Fibroblast of skin of right quadriceps (primary cell): ENCODE data around the gene ANKRD28.
A peak's percentile ranks its signal among the peaks of the same experiment; 100 is the strongest.
"Not testable (repeated sequence)": the region's sequence is repeated elsewhere in the genome, so short reads cannot be mapped to it uniquely, and the experiment has no call there.

ENCODE experiments used
- DNase-seq: peaks from one replicate; pipeline ENCODE4 v3.0.0-alpha.2; 2013

Gene ANKRD28

DNA sequence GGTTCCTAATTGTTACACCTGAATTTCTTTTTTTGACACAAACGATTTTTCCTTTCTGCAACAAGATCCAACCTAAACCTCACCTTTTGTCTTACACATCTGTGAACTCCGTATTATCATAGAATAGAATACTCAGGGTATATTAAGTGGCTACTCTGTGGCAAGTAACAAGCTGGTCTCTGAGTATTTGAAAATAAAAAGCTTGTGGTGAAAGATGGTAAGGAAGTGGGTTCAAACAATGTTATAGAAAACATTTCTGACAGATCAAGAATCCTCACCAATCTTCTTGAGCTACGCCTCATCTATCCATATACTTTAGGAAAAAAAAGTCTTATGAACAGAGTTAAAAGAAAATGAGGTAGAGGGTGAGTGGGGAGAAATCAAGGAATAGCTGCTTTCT lies 3.5 kb upstream of the ANKRD28 start:
- no peak for DNase-seq

GRCh38 chr3:15800780-15801179 lies 3.0 kb upstream of the ANKRD28 start:
- DNase-seq, result no peak

- no peak for DNase-seq
These were observed 2.5 kb upstream of the ANKRD28 start for GRCh38 chr3:15800327-15800726.

DNA sequence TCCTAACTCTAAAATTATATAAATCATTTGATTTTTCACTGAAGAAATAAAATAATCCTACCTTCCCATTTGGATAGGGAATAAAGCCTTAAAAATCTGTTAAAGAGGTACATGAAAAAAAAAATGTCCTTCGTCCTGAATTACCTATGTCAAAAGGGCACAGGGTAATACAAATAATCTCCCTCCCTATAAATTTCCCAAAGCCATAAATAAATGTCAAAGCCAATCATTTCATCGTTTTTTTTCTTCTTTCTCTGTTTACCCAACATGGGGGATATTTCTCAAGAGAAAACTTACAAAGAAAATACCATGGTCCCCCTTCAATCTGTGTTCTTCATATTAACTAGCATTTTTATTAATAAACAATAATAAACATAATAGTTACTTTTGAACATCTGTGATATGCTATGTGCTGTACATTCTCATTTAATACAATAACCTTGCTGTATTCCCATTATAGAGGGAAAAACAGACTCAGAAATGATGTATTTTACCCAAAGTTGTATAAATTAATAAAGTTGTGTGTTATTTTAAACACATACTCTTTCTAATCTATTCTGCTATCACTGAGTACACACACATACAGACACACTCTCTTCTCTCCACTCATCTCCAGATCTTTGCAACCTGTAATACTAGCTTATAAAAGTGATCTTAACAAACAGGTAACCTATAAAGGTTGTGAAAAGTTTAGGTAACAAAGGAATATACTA lies 910 bp upstream of the ANKRD28 start:
- no peak for DNase-seq

DNA sequence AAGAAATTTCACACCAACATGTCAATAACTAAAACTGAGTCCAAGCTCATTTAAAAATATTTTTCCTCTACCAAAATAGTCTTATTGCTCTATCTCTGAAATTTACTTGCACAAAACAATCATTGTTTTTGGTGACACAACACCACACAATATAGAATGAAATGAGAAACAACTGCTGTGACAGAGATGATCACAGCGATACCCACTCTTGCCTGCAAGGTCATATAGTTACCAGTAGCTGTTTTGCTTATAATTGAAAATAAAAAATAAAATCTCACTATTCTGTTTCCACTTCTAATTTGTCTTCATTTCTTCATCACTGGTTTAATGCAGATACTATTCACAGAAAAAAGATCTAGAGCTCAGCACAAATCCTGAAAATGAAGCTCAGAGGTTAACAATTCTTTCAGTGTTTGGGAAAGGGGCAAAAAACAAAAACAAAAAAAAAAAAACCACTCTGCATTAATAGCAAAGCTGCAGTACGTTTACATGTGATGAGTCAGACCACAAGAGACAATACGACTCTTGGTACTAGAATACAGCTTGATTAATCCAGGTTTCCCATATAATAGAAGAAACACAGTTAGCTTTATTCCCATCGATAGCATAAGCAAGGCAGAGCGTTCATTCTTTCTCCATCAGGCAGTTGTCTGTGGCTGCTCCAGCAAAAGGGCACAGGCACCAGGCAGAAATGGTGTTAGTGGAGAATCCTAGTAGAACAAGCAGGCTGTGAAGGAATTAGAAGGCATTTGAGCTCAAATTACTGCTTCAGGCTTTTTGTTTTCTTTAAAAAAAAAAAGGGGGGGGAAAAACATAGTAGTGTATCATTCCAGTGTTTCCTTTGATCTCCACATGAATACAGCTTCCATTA lies 773 bp downstream of the ANKRD28 start:
- DNase-seq, result peak; percentile 79

DNA sequence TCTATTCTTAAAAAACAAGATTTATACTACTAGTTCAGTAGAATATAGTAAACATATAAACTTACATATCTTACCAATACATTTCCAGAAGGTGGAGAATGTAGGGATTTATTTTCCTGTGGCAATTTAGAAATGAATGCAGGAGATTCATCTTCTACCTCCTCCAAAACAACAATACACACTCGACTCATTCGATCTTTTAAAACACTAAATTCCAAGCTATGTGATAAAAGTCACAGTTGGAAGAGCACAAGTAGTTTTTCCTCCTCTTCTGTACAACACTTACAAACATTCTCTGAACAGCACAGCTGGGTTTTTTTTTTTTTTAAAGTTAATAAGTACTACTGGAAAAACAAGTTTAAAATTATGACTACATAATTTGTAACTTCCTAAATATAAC lies 1.4 kb downstream of the ANKRD28 start:
- DNase-seq, result no peak

DNA sequence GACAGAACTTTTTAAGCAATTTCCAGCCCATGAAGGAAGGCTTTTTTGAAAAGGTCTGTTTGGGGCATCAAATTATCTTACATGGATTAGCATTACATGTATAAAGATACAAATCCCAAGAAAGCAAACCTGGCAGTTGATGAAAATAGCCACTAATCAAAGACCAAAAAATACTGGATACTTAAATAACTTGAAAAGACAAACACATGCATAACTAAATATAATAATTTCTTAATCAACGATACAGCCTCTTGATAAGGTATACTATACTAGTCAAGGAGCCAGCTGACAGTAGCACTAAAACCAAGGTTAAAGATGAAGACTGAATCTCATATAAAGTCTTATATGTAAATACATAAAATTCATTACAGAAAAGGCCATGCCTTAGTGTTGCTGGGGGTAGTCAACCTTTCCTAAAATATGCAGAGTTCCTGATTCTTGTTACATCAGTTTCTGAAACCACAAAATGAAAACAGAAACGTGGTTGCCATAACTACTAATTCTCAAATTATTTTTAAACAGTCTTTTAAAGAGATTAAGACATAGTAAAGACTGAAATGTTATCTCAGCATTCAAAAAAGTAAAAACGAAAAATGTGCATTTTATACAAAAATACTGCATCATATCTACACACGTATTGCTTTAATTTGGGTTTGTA lies 2.0 kb downstream of the ANKRD28 start:
- peak; percentile 78 for DNase-seq

GRCh38 chr3:15794842-15795650 lies 2.7 kb downstream of the ANKRD28 start:
- DNase-seq, result peak; percentile 29

DNA sequence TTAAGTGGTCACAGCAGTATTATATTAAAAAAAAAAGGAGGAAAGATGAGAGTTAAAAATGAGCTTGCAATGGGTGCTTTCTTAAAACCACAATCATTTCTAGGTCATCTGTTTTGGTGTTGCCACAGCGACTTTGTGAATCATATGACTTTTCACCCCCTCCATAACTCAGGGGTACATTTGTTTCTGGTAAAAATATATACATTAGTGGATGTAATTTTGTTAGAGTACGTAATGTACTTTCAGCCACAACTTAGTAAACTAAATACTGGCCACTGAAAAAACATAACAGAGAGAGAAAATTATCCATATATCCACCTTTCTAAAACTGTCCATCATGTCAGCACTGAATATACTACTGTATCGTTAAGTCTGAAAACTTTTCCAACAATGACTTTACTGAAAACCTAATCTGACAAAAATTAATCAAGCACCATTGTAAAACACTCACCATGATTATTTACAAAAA lies 3.4 kb downstream of the ANKRD28 start:
- DNase-seq, result peak; percentile 83

GRCh38 chr3:15791525-15791924 lies 6.3 kb downstream of the ANKRD28 start:
- DNase-seq, result no peak

DNA sequence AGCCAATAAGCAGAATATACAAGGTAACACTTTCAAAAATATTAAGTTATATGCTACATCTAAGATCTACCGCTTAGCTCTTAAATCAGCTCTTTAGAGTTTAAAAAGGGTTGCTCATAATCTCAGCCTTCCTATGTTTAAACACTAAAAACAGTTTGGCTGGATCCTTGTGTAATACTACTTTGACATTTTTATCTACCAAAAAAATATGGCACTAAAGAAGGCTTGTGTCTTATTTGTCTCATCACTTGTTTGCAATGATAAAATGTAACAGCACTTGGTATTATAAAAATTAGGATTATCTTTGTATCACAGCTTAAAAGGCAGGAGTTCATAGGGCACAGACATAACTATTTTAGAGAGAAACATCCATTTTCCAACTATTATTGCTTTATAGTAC lies 9.8 kb downstream of the ANKRD28 start:
- no peak for DNase-seq

DNA sequence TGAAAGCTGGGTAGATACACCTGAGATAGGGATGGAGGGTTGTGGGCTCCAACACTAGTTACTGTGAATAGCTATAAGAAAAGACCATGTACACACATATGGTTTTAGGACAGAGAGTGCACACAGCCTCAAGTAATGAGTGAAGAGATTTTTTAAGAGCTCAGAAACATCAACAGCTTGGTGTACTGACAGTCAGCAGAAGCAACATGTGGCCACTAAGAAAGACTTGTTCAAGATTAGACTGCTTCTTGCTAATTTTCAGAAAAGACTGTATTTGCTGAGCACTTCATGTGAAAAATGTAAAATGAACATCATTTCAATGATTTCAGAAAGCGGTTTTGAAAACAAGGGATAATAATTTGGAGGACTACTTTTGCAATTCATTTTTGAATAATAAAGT lies 10.3 kb downstream of the ANKRD28 start:
- DNase-seq, result no peak

DNA sequence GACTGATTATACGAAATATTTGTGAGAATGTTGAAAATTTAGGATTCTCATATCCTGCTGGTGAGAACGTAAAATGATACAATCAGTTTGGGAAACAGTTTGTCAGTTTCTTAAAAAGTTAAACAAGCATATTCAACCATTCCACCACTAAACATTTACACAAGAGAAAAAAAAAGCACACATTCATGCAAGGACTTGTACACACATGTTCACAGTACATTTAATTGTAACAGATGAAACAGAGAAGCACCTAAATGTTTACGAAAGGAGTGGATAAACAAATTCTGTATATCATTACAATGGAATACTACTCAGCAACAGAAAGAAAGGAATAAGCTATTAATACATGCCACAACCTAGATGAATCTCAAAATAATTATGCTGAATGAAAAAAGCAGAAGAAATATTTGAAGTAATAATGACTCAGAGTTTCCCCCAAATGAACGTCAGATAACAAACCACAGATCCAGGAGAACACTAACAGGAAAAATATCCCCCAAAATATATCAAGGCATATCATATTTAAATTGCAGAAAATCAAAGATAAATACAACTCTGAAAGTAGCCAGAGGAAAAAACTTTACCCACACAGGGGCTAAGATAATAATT lies 14.3 kb downstream of the ANKRD28 start:
- DNase-seq, result peak; percentile 81

DNA sequence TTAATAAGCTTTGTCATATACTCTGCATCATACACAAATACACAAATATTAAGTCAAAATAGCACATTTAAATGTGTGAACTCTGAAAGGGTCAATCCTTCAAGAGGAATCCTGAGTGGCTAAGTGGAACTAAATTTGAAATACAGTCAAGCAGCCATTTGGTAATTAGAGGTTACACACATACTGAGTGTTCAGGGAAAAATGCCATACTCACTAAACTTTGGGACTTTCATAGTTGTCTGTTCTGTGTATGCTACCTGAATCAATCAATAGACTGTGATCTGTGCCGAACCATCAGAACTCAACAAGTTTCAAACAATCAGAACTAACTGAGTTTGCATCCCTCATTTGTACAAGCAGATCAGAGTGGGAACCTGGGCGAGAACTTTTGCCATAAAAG lies 15.3 kb downstream of the ANKRD28 start:
- DNase-seq, result no peak

GRCh38 chr3:15781637-15782402 lies 16.0 kb downstream of the ANKRD28 start:
- DNase-seq, result no peak

DNA sequence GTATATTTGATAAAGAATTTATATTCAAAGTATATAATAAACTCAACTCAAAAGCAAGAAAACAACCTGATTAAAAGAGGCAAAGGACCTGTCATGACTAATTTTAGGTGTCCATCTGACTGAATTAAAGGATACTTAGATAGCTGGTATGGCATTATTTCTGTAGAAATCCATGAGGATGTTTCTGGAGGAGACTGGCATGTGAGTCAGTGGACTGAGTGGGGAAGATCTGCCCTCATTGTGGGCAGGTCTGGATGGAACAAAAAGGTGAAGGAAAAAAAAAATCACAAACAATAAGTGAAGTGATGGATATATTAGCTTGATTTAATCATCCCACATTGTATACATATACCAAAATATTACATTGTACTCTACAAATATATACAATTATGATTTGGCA lies 16.6 kb downstream of the ANKRD28 start:
- no peak for DNase-seq

DNA sequence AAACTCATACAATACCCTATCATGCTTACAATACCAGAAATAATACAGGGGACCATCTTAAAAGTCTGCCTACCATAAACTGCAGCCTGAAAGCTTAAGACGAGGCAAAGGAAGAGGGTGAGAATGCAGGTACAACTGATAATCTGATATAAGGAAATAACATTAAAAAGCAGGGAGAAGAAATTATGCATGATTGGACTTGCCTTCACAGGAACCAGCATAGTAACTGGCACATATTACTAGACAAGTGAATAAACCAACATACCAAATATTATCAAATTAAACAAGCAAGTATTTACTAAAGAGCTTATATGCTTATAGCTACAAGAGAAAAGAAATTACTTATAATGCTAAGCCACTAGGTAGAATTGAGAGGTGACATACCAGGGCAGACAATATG lies 18.7 kb downstream of the ANKRD28 start:
- DNase-seq, result no peak

- no peak for DNase-seq
These were observed 19.4 kb downstream of the ANKRD28 start for GRCh38 chr3:15778332-15778858.

DNA sequence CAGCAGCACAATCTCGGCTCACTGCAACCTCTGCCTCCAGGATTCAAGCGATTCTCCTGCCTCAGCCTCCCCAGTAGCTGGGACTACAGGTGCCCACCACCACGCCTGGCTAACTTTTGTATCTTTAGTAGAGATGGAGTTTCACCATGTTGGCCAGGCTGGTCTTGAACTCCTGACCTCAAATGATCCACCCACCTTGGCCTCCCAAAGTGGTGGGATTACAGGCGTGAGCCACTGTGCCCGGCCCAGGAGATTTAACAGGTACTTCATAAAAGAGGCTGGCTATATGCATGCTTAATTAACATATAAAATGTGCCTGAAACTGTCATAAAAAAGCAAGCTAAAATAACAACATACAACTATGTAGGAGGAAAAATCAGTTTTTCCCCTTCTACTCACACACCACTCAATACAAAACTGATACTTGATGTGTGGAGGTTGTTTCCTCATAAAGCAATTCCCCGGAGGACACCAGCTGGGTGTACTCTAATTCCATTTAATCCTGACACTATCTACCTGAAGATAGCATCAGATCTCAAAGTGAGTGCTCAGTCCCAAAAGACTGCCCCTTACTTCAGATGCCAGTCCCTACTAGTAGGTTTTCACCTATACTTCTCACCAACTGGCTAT lies 22.7 kb downstream of the ANKRD28 start:
- DNase-seq, result not testable (repeated sequence)

GRCh38 chr3:15771444-15771843 lies 26.3 kb downstream of the ANKRD28 start:
- DNase-seq, result no peak
